Kidney epithelial cell (primary cell): Measurements from ENCODE around the gene SPSB2. TPM values are rescaled to one million over a fixed set of nuclear protein-coding genes. Genes with fewer than 3 reads are reported as not detected.

ENCODE experiments used
- DNase-seq: peaks from one replicate; pipeline ENCODE4 v3.0.0-alpha.2; 2010; ENCODE audit warnings: low read depth
- H3K27me3 ChIP-seq: 2 replicates; pipeline ENCODE4 v1.6.0; 2011; ENCODE audit warnings: low read length; ENCODE audit not compliant: control insufficient read depth, insufficient read depth
- H3K36me3 ChIP-seq: 2 replicates; pipeline ENCODE4 v1.5.1; 2011; ENCODE audit warnings: low read length; ENCODE audit not compliant: control insufficient read depth, insufficient read depth
- H3K4me3 ChIP-seq: 2 replicates; pipeline ENCODE4 v1.5.1; 2011; ENCODE audit warnings: low read depth, mild to moderate bottlenecking, control low read depth, low read length
- total RNA-seq: library from RNA; depleted of rRNA; stranded (reverse); fragments of >200 nt; gene quantifications from 2 replicates; pipeline ENCODE4 v1.2.3, GENCODE V29; 2015
- TF ChIP-seq, protein P1 (sequence below): IDR thresholded peaks from 2 replicates; pipeline ENCODE4 v1.5.1; 2011; ENCODE audit warnings: mild to moderate bottlenecking, moderate library complexity, low read length, control low read depth, inconsistent platforms; ENCODE audit not compliant: insufficient read depth, poor library complexity, severe bottlenecking

The SPSB2 gene
- total RNA-seq, 1 donor from 2014 or later, result 10.1 TPM

DNA sequence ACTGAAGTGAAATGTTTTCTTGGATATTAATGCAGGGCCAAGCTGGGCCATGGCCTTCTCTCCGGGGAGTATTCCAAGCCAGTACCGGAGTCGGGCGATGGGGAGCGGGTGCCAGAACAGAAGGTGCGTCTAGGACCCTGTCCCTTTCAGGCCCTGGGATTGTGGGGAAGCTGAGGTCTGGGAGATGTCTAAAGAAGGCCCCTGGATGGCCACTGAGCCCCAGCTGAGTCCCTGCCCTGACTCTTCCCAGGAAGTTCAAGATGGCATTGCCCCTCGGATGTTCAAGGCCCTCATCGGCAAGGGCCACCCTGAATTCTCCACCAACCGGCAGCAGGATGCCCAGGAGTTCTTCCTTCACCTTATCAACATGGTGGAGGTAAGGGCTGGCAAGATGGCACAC lies 13.0 kb downstream of the SPSB2 start:
- Histone ChIP-seq H3K36me3 (peaks cover 11% of the 10 kb centered on the region), H3K4me3 (no peak overlapping the region), H3K27me3 (no peaks in the 10 kb centered on the region)
- DNase-seq, result no peak
- TF ChIP-seq, protein P1, sequence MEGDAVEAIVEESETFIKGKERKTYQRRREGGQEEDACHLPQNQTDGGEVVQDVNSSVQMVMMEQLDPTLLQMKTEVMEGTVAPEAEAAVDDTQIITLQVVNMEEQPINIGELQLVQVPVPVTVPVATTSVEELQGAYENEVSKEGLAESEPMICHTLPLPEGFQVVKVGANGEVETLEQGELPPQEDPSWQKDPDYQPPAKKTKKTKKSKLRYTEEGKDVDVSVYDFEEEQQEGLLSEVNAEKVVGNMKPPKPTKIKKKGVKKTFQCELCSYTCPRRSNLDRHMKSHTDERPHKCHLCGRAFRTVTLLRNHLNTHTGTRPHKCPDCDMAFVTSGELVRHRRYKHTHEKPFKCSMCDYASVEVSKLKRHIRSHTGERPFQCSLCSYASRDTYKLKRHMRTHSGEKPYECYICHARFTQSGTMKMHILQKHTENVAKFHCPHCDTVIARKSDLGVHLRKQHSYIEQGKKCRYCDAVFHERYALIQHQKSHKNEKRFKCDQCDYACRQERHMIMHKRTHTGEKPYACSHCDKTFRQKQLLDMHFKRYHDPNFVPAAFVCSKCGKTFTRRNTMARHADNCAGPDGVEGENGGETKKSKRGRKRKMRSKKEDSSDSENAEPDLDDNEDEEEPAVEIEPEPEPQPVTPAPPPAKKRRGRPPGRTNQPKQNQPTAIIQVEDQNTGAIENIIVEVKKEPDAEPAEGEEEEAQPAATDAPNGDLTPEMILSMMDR, result no peak

DNA sequence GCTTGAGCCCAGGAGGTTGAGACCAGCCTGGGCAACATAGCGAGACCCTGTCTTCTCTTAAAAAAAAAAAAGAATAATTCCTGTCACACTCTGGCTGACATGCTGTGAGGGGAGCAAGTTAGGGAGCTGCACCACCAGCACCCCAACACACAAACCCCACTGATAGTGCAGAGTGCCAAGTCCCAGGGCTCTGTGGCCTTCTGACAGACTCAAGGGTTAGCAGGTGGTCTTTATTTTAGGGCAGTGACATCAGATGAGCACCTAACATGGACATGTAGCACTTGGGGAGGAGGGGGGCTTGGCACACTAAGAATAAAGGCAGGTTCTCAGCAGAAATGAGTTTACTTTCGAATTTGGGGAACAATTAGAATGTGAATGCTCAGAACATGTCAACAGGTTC lies 14.3 kb downstream of the SPSB2 start:
- Histone ChIP-seq H3K36me3 (peaks cover 9% of the 10 kb centered on the region), H3K27me3 (no peaks in the 10 kb centered on the region)

DNA sequence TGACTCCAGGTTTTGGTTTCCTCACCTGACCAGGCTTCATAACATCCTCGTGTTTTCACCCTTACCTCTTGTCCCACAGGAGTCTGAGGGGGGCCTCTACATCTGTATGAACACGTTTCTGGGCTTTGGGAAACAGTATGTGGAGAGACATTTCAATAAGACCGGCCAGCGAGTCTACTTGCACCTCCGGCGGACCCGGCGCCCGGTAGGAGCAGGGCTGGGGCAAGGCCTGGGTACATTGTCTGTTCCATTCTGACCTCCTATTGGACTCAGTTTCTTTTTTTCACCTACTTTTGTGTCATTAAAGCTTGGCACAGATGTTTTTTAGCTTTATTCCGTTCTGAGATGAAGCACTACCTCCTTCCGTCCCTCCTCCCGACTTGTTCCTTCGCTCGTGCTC lies 17.8 kb downstream of the SPSB2 start:
- DNase-seq, result no peak
- peaks cover 4% of the 10 kb centered on the region for H3K36me3 ChIP-seq
- H3K27me3 ChIP-seq, result no peaks in the 10 kb centered on the region
- TF ChIP-seq, protein P1, result no peak
- H3K4me3 ChIP-seq, result no peak overlapping the region

More for the DNA sequence above, 14.3 kb downstream of the SPSB2 start:
- DNase-seq, result no peak
- TF ChIP-seq, protein P1, result no peak
- no peak overlapping the region for H3K4me3 ChIP-seq

GRCh38 chr12:6854036-6854435 lies 19.1 kb downstream of the SPSB2 start:
- peaks cover 3% of the 10 kb centered on the region for H3K36me3 ChIP-seq
- DNase-seq, result no peak
- no peak overlapping the region for H3K4me3 ChIP-seq
- TF ChIP-seq, protein P1, result no peak
- H3K27me3 ChIP-seq, result no peaks in the 10 kb centered on the region

DNA sequence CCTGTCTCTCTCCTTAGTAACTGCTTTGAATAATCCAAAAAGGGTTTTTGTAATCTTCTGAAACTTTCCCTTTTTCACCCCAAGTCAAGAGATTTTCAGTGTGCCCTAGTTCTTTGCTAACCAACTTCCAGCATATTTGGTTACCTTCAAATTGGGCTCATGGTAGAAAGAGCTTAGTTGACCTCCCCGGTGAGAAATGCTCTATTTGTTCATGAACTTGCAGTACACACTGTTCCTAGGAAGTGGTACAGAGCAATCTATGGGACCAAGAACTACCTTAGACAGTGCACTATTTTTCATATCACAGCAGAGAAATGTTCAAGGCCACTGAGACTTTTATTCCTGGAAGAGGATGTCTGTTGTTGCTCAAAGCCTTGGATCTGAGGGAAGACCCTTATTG lies 19.5 kb downstream of the SPSB2 start:
- H3K36me3 ChIP-seq, result peaks cover 3% of the 10 kb centered on the region
- TF ChIP-seq, protein P1, result no peak
- no peak for DNase-seq
- H3K27me3 ChIP-seq, result no peaks in the 10 kb centered on the region
- H3K4me3 ChIP-seq, result no peak overlapping the region

GRCh38 chr12:6852651-6853354 lies 20.3 kb downstream of the SPSB2 start:
- H3K36me3 ChIP-seq, result peaks cover 1% of the 10 kb centered on the region
- no peak for DNase-seq
- H3K4me3 ChIP-seq, result peak overlapping the region; percentile 95

More at GRCh38 chr12:6852651-6853354, 20.3 kb downstream of the SPSB2 start:
- TF ChIP-seq, protein P1, result no peak
- no peaks in the 10 kb centered on the region for H3K27me3 ChIP-seq
